Activated T-cell treated with anti-CD3 and anti-CD28 coated beads for 1 hour (primary cell): ENCODE measurements around the gene ZNF440.
"Not testable (repeated sequence)": the region's sequence is repeated elsewhere in the genome, so short reads cannot be mapped to it uniquely, and the experiment has no call there.

Source experiments
- DNase-seq: peaks from one replicate; pipeline ENCODE4 v3.0.0-alpha.2; 2020; ENCODE audit warnings: low read depth

ZNF440 gene

DNA sequence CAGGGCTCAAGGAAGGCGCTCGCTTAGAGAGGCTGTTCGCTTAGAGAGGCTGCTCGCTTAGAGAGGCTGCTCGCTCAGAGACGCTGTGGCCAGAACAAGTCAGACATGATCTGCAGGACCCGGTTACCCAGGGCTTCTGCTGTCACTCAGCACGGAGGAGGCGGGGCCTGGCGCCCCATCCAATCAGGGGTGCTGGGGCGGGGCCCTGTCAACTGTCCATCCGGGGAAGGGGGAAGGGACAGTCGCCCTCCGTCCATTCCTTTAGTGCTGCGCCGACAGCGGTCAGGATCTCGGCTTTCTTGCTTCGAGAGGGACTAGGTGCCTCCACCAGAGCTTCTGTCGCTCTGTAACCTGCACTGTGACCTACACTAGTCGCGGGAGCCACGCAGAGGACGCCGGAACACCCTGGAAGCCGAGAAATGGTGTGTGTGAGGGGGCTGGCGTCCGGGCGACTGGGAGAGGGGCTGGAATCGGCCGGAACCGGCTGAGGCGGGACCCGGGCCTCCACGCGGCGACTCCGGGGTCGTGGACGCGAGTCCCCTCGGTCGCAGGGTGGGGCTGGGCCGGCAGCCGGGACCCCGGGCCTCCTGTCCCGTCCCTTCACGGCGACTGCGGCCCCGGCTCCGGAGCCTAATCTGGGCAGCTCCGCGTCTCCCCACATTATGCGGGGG is at the start of gene ZNF440:
Gene ZNF440 (plus strand): TSS at position 245 of the 671 bp plus-strand sequence. CDS start 175 bp downstream, at position 420.
- peak; percentile 75 for DNase-seq

GRCh38 chr19:11766597-11767591 is 47.2 kb upstream of the ZNF440 start, which contains the start of gene ZNF441:
ZNF441 (plus strand) TSS chr19:11767000; CDS start chr19:11767194, 194 bp downstream.
- peak; percentile 88 for DNase-seq

DNA sequence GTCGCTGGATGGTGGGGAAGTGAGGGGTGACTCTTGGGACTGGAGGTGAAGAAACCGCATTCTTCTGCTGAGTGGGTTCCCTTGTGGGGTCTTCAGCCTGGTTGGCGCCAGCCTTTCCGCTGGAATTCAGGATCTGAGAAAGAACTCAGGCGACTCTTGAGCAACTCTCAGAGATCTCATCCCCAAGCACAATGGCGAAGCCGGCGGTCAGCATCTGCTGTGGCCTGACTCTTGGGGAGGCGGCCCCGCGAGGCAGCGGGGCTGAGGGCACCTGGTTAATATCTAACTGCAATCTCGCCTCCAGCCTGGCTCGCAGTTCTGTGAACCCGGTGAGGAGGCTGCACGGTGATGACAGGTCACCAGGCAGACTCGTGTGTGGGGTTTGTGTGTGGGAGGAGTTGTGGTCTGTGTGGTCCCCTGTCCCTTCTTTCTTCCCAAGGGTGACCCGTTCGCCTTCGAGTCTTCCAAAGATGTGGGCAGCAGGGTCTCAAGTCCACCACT is 46.4 kb upstream of the ZNF440 start:
- DNase-seq: peak; percentile 15

DNA sequence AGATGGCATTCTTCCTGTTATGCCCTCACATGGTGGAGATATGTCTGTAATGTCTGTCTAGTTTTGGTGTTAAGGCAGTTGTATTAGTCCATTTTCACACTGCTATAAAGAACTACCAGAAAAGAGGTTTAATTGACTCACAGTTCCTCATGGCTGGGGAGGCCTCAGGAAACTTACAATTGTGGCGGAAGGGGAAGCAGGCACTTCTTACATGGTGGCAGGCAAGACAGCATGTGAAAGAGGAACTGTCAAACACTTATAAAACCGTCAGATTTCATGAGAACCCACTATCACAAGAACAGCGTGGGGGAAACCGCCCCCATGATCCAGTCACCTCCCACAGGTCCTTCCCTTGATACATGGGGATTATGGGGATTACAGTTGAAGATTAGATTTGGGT is 44.1 kb upstream of the ZNF440 start:
- no peak for DNase-seq

DNA sequence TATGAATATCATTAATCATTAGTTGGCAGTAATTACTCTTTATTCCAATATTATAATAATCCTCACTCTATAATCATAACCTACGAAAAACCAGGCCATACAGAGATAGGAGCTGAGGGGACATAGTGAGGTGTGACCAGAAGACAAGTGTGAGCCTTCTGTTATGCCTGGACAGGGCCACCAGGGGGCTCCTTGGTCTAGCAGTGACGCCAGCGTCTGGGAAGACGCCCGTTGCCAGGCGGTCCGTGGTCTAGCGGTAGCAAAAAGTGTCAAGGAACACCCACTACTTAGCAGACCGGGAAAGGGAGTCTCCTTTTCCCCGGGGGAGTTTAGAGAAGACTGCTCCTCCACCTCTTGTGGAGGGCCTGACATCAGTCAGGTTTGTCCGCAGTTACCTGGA is 42.6 kb upstream of the ZNF440 start:
- DNase-seq: not testable (repeated sequence)

GRCh38 chr19:11776669-11777068 is 37.4 kb upstream of the ZNF440 start:
- DNase-seq: not testable (repeated sequence)

- DNase-seq: no peak
Observed at GRCh38 chr19:11780431-11781020, 33.5 kb upstream of the ZNF440 start.

DNA sequence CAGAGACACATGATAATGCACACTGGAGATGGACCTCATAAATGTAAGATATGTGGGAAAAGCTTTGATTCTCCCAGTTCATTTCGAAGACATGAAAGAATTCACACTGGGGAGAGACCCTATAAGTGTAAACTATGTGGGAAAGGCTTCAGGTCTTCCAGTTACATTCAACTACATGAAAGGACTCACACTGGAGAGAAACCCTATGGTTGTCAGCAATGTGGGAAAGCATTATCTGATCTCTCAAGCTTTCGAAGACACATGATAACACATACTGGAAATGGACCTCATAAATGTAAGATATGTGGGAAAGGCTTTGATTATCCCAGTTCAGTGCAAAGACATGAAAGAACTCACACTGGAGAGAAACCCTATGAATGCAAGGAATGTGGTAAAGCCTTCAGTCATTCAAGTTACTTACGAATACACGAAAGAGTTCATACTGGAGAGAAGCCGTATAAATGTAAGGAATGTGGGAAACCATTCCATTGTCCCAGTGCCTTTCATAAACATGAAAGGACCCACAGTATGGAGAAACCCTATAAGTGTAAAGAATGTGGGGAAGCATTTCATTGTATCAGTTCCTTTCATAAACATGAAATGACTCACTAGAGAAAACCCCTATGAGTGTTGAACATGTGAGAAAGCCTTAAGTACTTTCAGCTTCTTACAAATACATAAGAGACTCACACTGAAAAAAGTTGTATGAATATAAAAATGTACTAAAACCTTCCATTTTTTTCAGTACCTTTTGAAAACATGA is 32.6 kb upstream of the ZNF440 start:
- no peak for DNase-seq

DNA sequence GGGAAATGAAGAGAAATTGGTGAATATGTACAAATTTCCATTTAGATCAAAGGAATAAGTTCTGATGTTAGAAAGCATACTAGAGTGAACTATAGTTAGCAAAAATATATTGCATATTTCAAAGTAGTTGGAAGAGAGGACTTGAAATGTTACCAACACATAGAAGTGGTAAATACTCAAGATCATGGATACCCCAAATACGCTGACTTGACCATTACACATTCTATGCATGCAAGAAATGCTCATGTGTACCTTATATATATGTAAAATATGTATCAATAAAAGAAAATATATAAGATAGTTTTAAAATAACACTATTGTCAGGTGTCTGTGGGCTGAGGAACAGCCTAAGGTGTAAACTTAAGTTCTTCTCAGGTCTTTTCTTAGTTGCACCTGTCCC is 30.3 kb upstream of the ZNF440 start:
- DNase-seq: no peak

GRCh38 chr19:11784356-11784755 is 29.7 kb upstream of the ZNF440 start:
- no peak for DNase-seq

- no peak for DNase-seq
Observed at GRCh38 chr19:11787536-11787935, 26.5 kb upstream of the ZNF440 start.

DNA sequence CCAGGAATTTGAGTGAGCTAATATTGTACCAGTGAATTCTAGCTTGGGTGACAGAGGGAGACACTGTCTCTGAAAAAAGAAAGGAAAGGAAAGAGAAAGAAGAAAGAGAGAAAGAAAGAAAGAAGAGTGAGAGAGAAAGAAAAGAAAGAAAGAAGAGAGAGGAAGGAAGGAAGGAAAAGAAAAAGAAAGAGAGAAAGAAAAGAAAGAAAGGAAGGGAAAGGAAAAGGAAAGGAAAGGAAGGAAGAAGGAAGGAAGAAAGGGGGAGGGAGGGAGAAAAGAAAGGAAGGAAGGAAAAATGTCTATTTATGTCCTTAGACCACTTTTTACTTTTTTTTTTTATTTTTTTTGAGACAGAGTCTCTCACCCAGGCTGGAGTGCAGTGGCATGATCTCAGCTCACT is 21.1 kb upstream of the ZNF440 start:
- no peak for DNase-seq

GRCh38 chr19:11797491-11797890 is 16.6 kb upstream of the ZNF440 start:
- DNase-seq: peak; percentile 63

DNA sequence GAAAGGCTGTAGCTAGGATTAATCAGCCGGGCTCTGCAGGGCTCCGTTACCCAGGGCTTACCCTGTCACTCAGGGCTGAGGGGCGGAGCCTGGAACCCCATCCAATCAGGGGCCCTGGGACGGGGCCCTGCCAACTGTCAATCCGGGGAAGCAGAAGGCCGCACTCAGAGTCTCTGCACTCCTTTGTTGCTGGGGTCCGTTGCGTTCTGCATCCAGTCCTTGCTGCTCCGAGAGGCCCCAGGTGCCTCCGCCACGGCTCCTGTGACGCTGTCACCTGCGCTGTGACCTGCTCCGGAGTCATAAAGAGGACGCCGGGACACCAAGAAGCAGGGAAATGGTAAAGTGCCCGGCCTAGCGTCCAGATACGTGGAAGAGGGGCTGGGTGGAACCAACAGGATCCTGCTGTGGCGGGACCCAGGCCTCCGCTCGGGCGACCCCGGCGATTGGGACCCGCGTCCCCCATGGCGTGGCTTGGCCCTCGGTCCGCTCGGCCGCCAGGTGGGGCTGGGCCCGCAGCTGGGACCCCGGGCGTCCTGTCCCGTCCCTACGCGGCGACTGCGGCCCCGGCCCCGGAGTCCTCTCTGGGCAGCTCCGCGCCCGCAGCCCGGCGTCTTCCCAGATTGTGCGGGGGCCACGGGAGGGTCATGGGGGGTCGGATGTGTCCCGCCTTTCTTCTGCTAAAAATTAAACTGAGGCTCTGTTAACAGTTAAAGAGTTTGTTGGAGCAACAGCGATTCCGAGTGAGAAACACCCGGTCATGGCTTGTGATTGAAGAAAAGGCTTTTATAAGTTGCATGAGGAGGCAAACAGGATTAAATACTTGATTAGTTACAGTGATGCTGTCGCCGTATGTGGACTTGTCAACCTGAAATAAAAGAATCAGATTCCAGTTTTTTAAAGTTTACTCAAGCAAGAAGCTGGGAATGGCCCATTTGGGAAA is 15.4 kb upstream of the ZNF440 start, which contains the start of gene ZNF491:
Gene ZNF491 (plus strand): TSS at position 133 of the 940 bp plus-strand sequence. CDS start 7,431 bp downstream, outside the sequence.
- DNase-seq: peak; percentile 78

- DNase-seq: no peak
Observed at GRCh38 chr19:11806354-11807098, 7.5 kb upstream of the ZNF440 start.

GRCh38 chr19:11807099-11807380 is 7.0 kb upstream of the ZNF440 start:
- DNase-seq: no peak

- no peak for DNase-seq
Observed at GRCh38 chr19:11813703-11814028, 407 bp upstream of the ZNF440 start.

DNA sequence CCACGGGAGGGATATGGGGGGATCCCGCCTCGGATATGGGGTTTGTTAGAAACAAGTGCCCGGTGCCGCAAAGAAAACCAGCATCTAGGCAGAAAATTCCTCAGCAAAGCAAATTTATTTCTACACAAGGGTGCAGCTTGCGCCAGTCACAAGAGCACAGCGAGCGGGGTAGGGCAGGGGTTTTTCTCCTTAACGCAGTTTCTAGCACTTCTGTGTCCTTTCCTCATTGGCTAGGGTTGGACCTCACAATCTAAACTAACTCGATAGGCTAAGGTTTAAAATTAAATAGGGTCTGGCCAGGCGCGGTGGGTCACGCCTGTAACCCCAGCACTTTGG is 595 bp downstream of the ZNF440 start:
- DNase-seq: no peak

DNA sequence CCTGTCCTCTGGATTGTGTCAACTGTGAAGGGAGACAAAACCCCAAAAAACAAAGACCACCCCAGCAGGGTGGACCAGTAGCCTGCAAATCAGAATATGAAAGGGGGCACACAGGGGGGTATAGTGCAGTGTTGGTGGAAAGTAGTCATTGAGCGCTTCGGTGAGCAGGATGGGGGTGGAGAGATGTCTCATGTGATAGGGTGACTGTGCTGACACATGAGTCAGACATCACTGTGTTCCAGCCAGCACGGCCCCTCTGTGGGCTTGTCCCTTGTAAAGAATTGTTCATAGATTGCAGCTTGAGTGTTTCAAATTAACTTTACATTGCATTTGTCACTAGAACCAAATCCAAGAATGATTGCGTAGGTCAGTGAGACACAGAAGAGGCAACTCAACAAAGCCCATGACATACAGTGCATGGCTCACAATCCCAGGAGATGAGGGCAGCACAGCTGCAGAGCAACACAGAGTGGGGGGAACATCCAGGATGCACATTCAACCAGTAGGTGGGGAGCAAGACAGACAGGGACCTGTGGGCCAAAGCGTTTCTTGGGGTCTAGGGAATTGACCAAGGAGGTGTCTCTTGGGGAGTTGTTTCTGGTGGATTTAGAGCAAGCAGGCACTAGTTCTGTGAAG is 7.5 kb downstream of the ZNF440 start:
- DNase-seq: no peak
